DMS53 treated with DMSO at 0.1 percent for 48 hours (cell line): ENCODE results near the gene SVOP.
"Not testable (repeated sequence)": the region's sequence is repeated elsewhere in the genome, so short reads cannot be mapped to it uniquely, and the experiment has no call there.

Experiments
- DNase-seq: peaks from one replicate; lab custom pipeline; 2025; ENCODE audit not compliant: unreplicated experiment; lab: John Stamatoyannopoulos, UW

Gene SVOP

DNA sequence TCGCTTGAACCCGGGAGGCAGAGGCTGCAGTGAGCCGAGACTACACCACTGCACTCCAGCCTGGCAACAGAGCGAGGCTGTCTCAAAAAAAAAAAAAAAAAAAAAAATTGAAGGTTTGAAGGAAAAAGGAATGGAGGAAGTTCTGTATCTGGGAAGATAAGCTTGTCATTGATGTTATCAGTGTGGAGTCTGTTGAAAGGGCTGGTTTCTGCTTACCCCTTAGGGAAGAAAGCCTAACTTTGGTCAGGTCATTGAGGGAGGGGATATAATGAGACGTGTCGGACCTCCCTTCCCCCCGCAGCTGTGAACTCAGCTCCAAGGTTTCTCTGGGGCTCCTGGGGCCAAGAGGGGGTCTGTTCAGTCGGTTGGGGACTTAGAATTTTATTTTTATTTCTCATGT, 124.5 kb downstream of the SVOP start:
- no peak for DNase-seq

DNA sequence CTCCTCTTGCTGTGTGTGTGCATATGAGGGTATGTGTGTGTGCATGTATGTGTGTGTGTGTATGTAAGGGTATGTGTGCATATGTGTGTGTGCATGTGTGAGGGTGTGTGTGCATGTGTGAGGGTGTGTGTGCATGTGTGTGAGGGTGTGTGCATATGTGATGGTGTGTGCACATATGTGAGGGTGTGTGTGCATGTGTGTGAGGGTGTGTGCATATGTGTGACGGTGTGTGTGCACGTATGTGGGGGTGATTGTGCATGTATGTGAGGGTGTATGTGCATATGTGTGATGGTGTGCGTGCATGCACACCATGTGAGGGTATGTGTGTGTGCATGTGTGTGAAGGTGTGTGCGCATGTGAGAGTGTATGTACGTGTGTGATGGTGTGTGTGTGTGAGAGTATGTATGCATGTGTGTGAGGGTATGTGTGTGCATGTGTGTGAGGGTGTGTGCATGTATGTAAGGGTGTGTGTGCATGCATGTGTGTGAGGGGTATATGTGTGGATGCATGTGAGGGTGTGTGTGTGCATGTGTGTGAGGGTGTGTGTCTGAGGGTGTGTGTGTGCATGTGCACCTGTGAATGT, 125.6 kb downstream of the SVOP start:
- DNase-seq, result no peak

DNA sequence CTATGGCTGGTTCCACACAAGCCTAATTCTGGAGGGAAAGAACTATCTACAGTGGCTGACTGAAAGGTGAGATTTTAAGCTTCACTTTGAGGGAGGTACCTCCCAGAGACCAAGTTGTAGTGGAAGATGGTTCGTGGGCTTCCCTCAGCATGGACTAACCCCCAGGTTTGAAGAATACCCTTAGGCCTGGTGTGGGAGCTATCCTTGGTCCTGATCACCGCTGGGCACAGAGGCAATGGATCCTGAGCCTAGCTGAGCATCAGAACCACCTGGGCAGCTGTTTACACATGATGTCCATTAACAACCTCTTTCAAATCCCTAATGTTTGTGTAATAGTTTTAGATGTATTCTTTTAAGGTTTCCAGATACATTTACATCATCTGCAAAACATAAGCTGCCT, 130.7 kb downstream of the SVOP start:
- no peak for DNase-seq

DNA sequence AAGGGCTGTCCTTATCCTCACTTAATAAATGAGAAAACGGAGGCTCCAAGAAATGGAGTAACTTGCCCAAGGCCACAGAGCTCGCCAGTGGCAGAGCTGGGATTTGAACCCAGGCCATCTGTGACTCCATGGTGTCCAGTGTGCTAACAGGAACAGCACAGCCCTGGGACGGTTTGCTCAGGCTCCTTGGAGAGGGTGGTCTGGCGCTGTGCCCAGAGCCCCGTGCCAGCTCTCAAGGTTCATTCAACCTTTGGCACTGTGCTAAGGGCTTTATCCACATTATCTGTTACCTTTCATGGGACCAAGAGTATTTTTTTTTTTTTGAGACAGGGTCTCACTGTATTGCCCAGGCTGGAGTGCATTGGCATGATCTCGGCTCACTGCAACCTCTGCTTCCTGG, 132.8 kb downstream of the SVOP start:
- no peak for DNase-seq

DNA sequence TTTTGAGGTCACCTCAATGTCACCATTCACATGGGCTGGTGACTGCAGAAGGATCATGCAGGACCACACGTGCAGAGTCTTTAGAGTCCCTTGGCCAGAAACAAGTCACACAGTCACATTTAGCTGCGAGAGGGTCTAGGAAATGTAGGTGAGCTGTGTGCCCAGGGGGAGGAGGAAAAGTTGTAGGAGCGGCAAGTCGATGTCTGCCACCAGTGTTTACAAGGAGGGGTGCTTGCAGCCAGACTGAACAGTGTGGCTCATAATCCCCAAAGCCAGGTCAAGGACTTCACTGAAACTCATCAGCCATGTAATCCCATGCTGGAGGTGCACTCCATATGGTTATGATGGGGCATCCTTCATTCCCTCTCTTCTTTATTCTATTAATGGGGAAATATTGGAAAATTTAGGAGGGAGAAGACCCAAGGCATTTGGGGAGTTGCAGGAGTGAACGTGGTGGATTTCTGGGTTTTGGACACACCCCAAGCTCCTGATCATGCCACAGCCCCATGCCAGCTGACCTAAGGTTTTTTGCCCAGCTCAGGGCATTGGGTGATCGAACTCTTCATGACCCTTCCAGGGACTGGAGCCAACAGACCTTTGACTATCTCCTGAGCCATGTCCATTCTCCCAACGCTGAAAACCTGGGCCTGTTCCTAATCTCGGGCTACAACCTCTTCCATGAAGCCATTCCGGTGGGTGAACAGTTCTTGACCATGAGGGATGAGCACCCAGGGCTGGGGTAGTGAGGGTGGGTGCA, 133.8 kb downstream of the SVOP start:
- DNase-seq, result no peak

DNA sequence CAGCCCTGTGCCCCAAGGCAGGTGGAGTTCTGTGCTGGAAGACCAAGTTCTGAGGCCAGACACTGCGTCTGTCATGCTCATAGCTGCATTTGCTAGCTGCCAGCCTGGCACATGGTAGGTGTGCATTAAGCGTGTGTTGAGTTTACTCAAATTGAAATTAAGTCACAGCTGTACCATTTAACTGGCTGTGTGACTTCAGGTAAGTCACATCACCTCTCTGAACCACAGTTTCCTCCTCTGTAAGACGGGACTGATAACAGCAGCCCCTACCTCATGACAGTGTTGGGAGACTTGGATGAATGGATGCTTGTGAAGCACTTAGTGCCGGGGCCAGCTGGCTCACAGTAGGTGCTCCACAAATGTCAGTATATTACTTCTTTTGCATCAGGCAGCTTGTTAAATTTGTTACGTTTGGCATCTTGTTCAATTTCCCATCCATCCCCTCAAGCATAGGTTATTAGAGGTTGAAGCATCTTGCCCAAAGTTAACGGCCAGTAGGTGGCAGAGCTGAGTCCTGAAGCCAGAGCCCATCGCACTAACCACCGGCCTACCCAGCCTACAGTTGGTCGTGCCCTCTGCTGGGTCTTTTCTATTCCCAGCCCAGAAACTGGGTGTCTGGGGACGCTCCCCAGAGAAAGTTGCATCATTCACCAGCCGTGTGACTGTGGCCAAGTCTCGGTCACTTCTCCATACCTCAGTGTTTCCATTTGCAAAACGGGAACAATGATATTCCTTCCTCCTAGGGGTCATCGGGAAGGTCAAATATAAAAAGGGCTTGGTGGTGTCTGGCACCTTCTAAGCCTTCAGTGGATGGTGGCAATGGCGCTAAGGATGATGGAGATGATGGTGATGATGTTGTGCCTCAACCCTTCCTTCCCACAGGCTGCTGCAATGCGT, 136.5 kb downstream of the SVOP start:
- DNase-seq, result peak; percentile 41

DNA sequence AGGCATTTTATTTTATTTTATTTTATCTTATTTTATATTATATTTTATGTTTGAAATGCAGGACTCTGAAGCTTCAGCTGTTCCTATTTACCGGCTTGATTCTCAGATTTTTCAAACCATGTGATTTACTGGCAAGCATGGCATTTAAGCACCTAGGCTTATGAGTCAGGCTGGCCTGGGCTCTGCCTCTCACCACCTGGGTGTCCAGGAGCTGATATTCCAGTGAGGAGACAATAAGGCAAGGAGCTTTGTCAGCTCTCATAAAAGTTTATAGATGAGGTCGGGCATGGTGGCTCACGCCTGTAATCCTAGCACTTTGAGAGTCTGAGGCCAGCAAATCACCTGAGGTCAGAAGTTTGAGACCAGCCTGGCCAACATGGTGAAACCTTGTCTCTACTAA, 138.9 kb downstream of the SVOP start:
- no peak for DNase-seq

DNA sequence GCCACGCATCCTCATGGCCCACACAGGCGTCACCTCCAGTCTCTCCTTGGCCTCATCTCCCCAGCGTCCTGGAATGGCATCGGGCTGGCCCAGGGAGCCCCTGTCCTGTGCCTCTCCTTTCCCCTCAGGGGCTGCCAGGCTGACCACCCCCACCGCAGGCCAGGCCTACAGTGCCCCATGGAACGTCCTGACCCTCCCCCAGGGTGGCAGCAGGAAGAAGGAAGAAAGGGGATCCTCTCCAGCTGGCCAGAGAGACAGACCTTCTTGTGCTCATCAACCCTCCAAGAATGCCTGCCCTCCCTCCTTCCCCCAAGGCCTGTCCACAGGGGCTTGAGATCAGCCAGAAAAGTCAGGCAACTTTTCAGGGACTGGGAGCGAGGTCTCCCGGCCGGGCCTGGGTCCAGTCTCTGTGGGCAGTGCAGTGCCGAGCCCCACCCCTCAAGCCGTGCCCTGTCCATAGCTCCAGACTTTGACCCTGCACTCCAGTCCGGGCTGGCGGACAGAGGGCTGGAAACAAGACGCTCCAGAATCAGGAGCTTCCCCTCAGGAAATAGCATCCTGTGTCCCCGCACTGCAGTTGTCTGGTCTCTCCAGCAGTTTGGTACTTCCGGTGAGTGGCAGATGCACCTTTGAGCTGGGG, 141.1 kb downstream of the SVOP start, which contains the start of gene DAO:
Gene DAO, plus strand, starts transcription at position 478 of the 640 bp plus-strand sequence. CDS start 4,915 bp downstream, outside the sequence.
- DNase-seq, result no peak

DNA sequence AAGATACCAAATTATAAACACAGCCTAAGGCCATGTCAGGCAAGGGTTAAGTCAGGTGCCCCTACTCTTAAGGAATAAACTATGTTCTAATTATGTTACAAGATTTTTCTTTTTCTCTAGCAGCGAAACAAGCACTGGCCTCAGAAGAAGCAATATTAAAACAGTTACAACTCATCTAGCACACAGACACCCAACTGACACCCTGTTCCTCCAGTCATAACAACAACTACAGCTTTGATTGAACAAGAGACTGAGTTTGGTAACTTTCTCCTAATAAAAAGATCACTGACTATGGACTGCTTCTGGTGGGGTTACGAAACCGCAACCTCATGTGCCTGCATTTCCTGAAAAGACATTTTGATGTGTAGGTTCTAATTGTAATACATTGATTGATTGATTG, 144.3 kb downstream of the SVOP start:
- no peak for DNase-seq

DNA sequence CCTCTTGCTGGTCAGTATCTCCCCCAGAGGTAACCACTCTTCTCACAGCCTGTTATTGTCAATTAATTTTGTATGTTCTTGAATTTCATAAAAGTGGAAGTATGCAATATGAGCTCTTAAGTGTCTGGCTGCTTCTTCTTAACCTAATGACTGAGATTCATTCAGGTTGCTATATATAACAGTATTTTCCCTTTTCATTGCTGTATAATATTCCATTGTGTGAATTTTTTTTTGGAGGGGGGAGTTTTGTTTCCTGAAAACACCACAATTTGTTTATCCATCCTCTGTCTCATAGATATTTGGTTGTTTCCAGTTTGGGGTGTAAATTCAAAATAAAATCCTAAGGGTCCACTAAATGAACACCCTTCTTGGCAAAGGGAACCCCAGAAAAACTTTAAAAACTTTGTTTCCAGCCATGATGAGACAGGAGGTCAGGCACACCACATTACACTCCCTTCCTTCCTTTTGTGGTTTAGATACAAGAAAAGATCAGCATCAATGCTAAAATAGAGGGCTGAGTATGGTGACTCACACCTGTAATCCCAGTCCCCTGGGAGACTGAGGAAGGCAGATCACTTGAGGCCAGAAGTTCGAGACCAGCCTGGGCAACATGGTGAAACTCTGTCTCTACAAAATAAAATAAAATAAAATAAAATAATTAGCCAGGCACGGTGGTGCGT, 145.0 kb downstream of the SVOP start:
- DNase-seq, result no peak

DNA sequence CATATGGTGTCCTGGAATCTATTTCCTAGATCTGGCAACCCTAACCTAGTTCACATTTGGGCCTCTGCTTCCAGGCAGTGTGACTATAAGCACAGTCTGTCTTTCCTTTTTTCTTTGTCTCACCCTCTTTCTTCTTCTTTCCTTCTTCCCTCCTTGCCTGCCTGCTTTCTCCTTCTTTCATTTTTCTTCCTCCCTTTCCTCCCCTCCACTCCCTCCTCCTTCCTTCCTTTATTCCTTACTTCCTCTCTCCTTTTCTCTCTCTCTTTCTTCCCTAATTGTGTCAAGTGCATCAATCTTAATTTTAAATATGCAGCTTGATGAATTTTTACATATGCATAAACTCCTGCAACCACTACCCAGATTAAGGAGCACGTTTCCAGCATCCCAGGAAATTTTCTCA, 145.6 kb downstream of the SVOP start:
- no peak for DNase-seq

DNA sequence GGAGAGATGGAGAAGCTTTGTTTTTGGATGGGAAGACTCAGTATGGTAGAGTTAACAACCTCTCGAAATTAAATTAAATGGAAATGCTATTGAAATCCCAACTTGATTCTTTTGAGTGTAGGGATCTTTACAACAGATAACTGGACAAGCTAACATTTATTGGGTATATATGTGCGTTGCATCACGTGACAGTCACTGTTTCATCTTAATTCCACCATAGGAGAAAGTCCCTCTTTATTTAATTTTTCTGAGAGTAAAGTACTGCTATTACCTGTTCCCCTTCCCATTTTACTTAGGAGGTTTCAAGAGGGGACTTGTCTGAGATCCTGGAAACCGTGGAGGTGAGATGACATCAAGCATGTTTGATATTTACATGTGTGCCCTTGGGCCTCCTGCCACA, 152.1 kb downstream of the SVOP start:
- DNase-seq, result no peak

DNA sequence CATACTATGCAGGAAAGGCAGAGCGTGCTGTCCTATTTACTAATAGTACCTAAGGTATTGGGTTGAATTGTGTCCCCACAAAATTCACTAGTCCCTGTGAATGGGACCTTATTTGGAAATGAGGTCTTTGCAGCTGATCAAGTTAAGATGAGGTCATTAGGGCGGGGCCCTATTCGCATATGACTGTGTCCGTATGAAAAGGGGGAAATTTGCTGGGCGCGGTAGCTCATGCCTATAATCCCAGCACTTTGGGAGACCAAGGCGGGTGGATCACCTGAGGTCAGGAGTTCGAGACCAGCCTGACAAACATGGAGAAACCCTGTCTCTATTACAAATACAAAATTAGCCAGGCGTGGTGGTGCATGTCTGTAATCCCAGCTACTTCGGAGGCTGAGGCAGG, 154.8 kb downstream of the SVOP start:
- DNase-seq, result not testable (repeated sequence)

DNA sequence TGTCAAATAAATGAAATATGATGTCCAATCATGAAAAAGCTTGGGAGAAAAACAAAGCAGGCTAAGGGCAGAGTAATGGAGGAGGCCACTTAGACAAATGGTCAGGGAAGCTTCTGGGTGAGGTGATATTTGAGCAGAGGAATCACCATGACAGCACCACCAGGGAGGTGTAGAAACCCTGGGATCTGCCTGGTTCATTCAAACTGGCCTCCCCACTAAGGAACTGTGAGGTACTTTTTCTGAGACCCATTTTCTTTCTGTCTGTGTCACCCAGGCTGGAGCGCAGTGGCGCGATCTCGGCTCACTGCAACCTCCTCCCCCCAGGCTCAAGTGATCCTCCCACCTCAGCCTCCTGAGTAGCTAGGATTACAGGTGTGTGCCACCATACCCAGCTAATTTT, 155.7 kb downstream of the SVOP start:
- DNase-seq, result no peak

DNA sequence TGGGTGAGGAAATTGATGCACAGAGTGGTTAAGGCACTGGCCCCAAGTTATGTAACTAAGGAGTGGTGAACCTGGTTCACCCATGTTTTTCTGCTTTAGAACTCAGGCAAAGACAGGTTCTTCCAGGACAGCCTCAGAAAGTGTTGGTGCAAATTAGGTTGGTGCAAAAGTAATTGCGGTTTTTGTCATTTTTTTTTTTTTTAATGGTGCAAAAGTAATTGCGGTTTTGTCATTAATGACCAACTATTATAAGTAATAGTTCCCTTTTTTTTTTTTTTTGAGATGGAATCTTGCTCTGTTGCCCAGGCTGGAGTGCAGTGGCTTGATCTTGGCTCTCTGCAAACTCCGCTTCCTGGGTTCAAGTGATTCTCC, 158.3 kb downstream of the SVOP start:
- no peak for DNase-seq

DNA sequence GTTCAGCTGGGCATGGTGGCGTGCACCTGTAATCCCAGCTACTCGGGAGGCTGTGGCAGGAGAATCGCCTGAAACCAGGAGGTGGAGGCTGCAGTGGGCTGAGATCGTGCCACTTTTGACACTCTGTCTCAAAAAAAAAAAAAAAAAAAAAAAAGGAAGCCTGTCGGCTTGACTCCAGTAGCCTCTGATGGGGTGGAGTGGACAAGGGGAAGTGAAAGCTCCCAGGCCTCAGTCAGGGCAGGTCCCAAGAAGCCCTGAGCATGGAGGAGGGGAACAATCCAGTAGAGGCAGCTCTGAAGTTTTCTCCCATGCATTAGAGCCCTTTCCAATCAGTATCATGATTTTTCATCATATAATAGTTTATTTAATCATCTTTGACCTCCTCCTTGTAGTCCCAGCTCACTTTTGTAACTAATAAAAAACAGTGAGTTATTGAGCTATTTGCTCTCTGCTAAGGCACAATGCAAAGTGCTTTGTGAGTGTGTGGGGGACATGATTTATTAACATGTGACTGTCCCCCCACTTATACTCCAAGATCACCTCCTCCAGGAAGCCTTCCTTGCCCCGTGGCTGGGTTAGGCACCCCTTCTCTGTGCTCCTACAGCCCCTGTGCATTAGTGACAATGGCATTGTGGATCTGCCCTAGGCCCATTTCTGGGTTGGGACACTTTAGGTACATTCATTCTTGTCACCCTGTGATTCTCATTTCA, 158.8 kb downstream of the SVOP start:
- no peak for DNase-seq

DNA sequence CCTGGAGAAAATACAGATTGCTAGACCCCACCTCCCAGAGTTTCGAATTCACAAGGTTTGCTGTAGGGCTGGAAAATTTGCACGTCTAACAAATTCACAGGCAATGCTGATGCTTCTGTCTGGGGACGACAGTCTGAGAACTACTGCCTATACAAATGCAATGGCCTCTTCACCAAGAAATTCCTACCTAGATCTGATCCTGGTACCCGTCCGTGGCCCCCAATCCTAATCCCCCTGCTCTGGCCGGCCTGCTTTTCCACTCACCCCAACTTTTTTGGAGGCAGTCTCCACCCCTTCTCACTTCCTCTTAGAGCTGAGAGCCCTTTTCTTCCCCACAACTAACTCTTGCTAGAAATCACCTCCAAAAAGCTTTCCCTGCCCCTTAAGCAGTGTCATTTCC, 160.4 kb downstream of the SVOP start:
- DNase-seq, result no peak

DNA sequence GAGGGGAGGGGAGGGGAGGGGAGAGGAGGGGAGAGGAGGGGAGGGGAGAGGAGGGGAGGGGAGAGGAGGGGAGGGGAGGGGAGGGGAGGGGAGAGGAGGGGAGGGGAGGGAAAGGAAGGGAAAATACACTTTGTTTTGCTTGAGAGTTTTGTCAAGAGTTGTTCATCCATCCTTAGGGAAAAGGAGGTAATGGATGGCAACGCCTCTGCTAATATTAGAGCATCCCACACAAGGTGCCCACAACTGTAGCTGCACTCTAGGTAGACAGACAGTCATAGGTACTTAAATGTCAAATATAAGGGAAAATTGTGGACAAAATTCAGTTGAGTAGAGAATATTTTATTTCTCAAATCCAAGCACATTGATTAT, 161.0 kb downstream of the SVOP start:
- no peak for DNase-seq

DNA sequence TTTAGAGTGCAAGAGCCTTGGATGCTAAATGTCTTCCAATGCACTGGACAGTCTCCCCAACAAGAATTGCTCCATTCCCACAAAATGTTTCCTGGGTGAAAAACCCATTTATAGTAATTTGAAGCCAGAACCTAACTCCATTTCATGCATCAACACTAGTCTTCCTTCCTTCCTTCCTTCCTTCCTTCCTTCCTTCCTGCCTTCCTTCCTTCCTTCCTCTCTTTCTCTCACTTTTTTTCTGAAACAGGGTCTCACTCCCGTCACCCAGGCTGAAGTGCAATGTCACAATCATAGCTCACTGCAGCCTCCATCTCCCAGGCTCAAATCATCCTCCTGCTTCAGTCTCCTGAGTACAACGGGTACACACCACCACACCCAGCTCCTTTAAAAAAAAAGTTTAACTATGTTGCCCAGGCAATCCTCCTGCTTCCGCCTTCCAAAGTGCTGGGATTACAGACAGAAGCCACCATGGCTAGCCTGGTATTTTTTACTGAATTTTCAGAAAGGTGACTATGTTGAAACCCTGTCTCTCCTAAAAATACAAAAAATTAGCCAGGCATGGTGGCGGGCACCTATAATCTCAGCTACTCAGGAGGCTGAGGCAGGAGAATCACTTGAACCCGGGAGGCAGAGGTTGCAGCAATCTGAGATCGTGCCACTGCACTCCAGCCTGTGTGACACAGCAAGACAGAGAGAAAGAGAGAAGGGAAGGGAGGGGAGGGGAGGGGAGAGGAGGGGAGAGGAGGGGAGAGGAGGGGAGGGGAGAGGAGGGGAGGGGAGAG, 161.5 kb downstream of the SVOP start:
- not testable (repeated sequence) for DNase-seq
